CD14-positive monocyte (primary cell): ENCODE results near the gene PIEZO1. TPM values are rescaled to one million over a fixed set of nuclear protein-coding genes. Genes with fewer than 3 reads are reported as not detected.

Experiments
- DNase-seq, 3 donors: peaks; one replicate each; pipeline ENCODE4 v3.0.0-alpha.2; 2011 to 2022
- H2AFZ ChIP-seq: 2 replicates; pipeline ENCODE4 v1.6.0; 2012; ENCODE audit warnings: mild to moderate bottlenecking, low read depth, low read length, inconsistent platforms; ENCODE audit not compliant: insufficient read depth, poor library complexity, severe bottlenecking
- H3K27ac ChIP-seq, 2 donors: 1 replicate in 1 of 2; 2 replicates in 1 of 2; pipeline ENCODE4 v1.5.1; 2012 to 2013; ENCODE audit warnings: low read length in 2 of 2, control low read depth in 1 of 2, inconsistent platforms in 1 of 2, low read depth in 1 of 2, mild to moderate bottlenecking in 1 of 2
- H3K27me3 ChIP-seq, 2 donors: one replicate each; pipeline versions ENCODE4 v1.6.0 to v1.6.1; 2011 to 2013; ENCODE audit warnings: low read length in 2 of 2; ENCODE audit not compliant: control insufficient read depth in 2 of 2, insufficient read depth in 2 of 2
- H3K36me3 ChIP-seq, 2 donors: replicated peaks in 1 of 2; 1 replicate in 1 of 2; 2 replicates in 1 of 2; pipeline versions ENCODE4 v1.5.1 to v1.6.1; 2012 to 2013; ENCODE audit warnings: low read length in 2 of 2, control low read depth in 1 of 2, inconsistent platforms in 1 of 2, mild to moderate bottlenecking in 1 of 2; ENCODE audit not compliant: insufficient read depth in 2 of 2, control insufficient read depth in 1 of 2
- H3K4me1 ChIP-seq, 2 donors: 1 replicate in 1 of 2; 2 replicates in 1 of 2; pipeline versions ENCODE4 v1.5.1 to v1.6.1; 2012 to 2013; ENCODE audit warnings: low read length in 2 of 2, control low read depth in 1 of 2, inconsistent platforms in 1 of 2, mild to moderate bottlenecking in 1 of 2, moderate library complexity in 1 of 2; ENCODE audit not compliant: insufficient read depth in 2 of 2, control insufficient read depth in 1 of 2
- H3K4me2 ChIP-seq: replicated peaks from 2 replicates; pipeline ENCODE3; 2012; ENCODE audit warnings: low read length, moderate library complexity, mild to moderate bottlenecking; ENCODE audit not compliant: poor library complexity, severe bottlenecking; ENCODE audit errors: extremely low read depth
- H3K4me3 ChIP-seq, 3 experiments: fragments of 200-600 bp in 1 of 3; sonication (generic) in 1 of 3; replicated peaks in 1 of 3; 1 replicate in 2 of 3; 2 replicates in 1 of 3; pipeline ENCODE4 v1.5.1; 2011 to 2013; ENCODE audit warnings: low read length in 3 of 3, mild to moderate bottlenecking in 3 of 3, control low read depth in 2 of 3, low read depth in 2 of 3, inconsistent platforms in 1 of 3, moderate library complexity in 1 of 3
- H3K79me2 ChIP-seq: 2 replicates; pipeline ENCODE4 v1.6.0; 2012; ENCODE audit warnings: mild to moderate bottlenecking, control low read depth, inconsistent platforms, low read length, moderate library complexity; ENCODE audit not compliant: insufficient read depth
- H3K9ac ChIP-seq: 2 replicates; pipeline ENCODE4 v1.6.0; 2017; ENCODE audit warnings: low read length, mild to moderate bottlenecking; ENCODE audit not compliant: insufficient read depth, poor library complexity, severe bottlenecking
- H3K9me3 ChIP-seq, 2 donors: replicated peaks in 1 of 2; 1 replicate in 1 of 2; 2 replicates in 1 of 2; pipeline versions ENCODE4 v1.5.1 to v1.6.1; 2012 to 2013; ENCODE audit warnings: low read length in 2 of 2, control low read depth in 1 of 2; ENCODE audit not compliant: control insufficient read depth in 1 of 2, insufficient read depth in 1 of 2
- H4K20me1 ChIP-seq: 2 replicates; pipeline ENCODE4 v1.6.0; 2012; ENCODE audit warnings: mild to moderate bottlenecking, low read length, control low read depth, moderate library complexity; ENCODE audit not compliant: insufficient read depth
- H3K27ac Mint-ChIP-seq, 7 donors: one replicate each; pipeline ENCODE4 v1.8.0; 2020; ENCODE audit warnings: mild to moderate bottlenecking in 7 of 7, mixed read lengths in 7 of 7, moderate library complexity in 6 of 7, inconsistent platforms in 2 of 7
- H3K27me3 Mint-ChIP-seq, 3 donors: one replicate each; pipeline ENCODE4 v1.8.0; 2021 to 2022; ENCODE audit warnings: low read depth in 3 of 3, mild to moderate bottlenecking in 3 of 3, mixed read lengths in 3 of 3, moderate library complexity in 3 of 3, inconsistent platforms in 1 of 3
- H3K36me3 Mint-ChIP-seq, 2 donors: one replicate each; pipeline ENCODE4 v1.8.0; 2020; ENCODE audit warnings: mixed read lengths in 2 of 2, inconsistent platforms in 1 of 2, mild to moderate bottlenecking in 1 of 2
- H3K4me1 Mint-ChIP-seq: one replicate; pipeline ENCODE4 v1.8.0; 2020; ENCODE audit warnings: mild to moderate bottlenecking, mixed read lengths
- H3K4me3 Mint-ChIP-seq, 2 donors: one replicate each; pipeline ENCODE4 v1.8.0; 2020; ENCODE audit warnings: mild to moderate bottlenecking in 2 of 2, mixed read lengths in 2 of 2, moderate library complexity in 1 of 2
- H3K9me3 Mint-ChIP-seq, 7 donors: one replicate each; pipeline ENCODE4 v1.8.0; 2020 to 2022; ENCODE audit warnings: mixed read lengths in 7 of 7, mild to moderate bottlenecking in 6 of 7, moderate library complexity in 6 of 7, inconsistent platforms in 2 of 7
- WGBS: methylation state at CpG from one replicate; pipeline ENCODE4 v1.1.5; 2013; ENCODE audit warnings: missing lambda C conversion rate; ENCODE audit not compliant: insufficient coverage; 5-methylcytosine and 5-hydroxymethylcytosine counted together
- intact Hi-C, 2 donors: fragments of 100-400 bp; cut with micrococcal nuclease; formaldehyde crosslinking; loops; one replicate each; pipeline versions ENCODE4 v1.15.0 to v1.15.1; 2023
- polyA plus RNA-seq, 3 donors: library from polyadenylated mRNA; depleted of rRNA in 1 of 3; unstranded in 2 of 3; stranded (reverse) in 1 of 3; fragments of 300-500 nt in 2 of 3; fragments of >200 nt in 1 of 3; fragmentation: Illumina TruSeq in 2 of 3; gene quantifications; 1 replicate in 2 of 3; 2 replicates in 1 of 3; pipeline ENCODE4 v1.2.3, GENCODE V29; 2012 to 2021
- TF ChIP-seq, protein P1 (sequence below): fragments of 200-600 bp; IDR thresholded peaks from one replicate; pipeline ENCODE4 v1.8.0; 2022; ENCODE audit warnings: antibody characterized with exemption, mild to moderate bottlenecking

The PIEZO1 gene
- polyA plus RNA-seq, 3 donors = 10.2 to 405 (median 15.0) TPM

GRCh38 chr16:88692861-88693260 is 92.2 kb downstream of the PIEZO1 start:
- Histone ChIP-seq H3K9me3 (no peaks in the 10 kb centered on the region), H3K4me2 (no peak overlapping the region), H3K27ac (no peak overlapping the region), H3K4me1 (peaks cover 32 to 38% of the 10 kb centered on the region in 2 donors), H3K79me2 (peaks cover 5% of the 10 kb centered on the region), H3K9ac (no peak overlapping the region), H3K4me3 (no peak overlapping the region), H2AFZ (no peak overlapping the region), H3K36me3 (peaks cover 27 to 32% of the 10 kb centered on the region in 2 donors), H4K20me1 (peaks cover 31% of the 10 kb centered on the region), H3K27me3 (no peaks in the 10 kb centered on the region)
- TF ChIP-seq, protein P1, sequence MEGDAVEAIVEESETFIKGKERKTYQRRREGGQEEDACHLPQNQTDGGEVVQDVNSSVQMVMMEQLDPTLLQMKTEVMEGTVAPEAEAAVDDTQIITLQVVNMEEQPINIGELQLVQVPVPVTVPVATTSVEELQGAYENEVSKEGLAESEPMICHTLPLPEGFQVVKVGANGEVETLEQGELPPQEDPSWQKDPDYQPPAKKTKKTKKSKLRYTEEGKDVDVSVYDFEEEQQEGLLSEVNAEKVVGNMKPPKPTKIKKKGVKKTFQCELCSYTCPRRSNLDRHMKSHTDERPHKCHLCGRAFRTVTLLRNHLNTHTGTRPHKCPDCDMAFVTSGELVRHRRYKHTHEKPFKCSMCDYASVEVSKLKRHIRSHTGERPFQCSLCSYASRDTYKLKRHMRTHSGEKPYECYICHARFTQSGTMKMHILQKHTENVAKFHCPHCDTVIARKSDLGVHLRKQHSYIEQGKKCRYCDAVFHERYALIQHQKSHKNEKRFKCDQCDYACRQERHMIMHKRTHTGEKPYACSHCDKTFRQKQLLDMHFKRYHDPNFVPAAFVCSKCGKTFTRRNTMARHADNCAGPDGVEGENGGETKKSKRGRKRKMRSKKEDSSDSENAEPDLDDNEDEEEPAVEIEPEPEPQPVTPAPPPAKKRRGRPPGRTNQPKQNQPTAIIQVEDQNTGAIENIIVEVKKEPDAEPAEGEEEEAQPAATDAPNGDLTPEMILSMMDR = no peak
- no peaks in the 10 kb centered on the region for H3K9me3 Mint-ChIP-seq
- H3K36me3 Mint-ChIP-seq = peaks cover 31 to 34% of the 10 kb centered on the region in 2 donors
- DNase-seq = no peak
- no peak overlapping the region for H3K4me3 Mint-ChIP-seq
- peaks cover 7 to 14% (median 12%) of the 10 kb centered on the region in 3 donors for H3K27me3 Mint-ChIP-seq
- whole genome bisulfite sequencing = 100% methylated on average over 1 of the region's 10 CpGs
- H3K27ac Mint-ChIP-seq = peak overlapping the region in 2 of 7 donors; percentile 65 to 87
- H3K4me1 Mint-ChIP-seq = peaks cover 50% of the 10 kb centered on the region
- intact Hi-C loops = no loop called here

- H3K27ac ChIP-seq = peak overlapping the region; percentile 31 to 54
- no peaks in the 10 kb centered on the region for H3K9me3 ChIP-seq
- Mint-ChIP-seq H3K9me3 (no peaks in the 10 kb centered on the region), H3K36me3 (peaks cover 25 to 28% of the 10 kb centered on the region in 2 donors), H3K27me3 (peaks cover 9 to 17% (median 15%) of the 10 kb centered on the region in 3 donors), H3K27ac (peak overlapping the region in 6 of 7 donors; percentile 31 to 87 (median 74)), H3K4me3 (peak overlapping the region; percentile 41 to 63), H3K4me1 (peaks cover 48% of the 10 kb centered on the region)
- no peaks in the 10 kb centered on the region for H3K27me3 ChIP-seq
- peak overlapping the region; percentile 15 for H3K9ac ChIP-seq
- peaks cover 36 to 42% of the 10 kb centered on the region in 2 donors for H3K4me1 ChIP-seq
- H3K79me2 ChIP-seq = no peaks in the 10 kb centered on the region
- intact Hi-C loops = no loop called here
- TF ChIP-seq, protein P1 = no peak
- H4K20me1 ChIP-seq = peaks cover 23% of the 10 kb centered on the region
- H3K36me3 ChIP-seq = peaks cover 19 to 23% of the 10 kb centered on the region in 2 donors
- peak overlapping the region; percentile 47 for H3K4me2 ChIP-seq
- DNase-seq = peak; percentile 68 to 90 (median 79)
- WGBS = 16% methylated on average over 26 of the region's 26 CpGs
- peak overlapping the region; percentile 29 for H2AFZ ChIP-seq
- peak overlapping the region in 1 of 3 experiments; percentile 19 for H3K4me3 ChIP-seq
These were observed 93.0 kb downstream of the PIEZO1 start for GRCh38 chr16:88691924-88692560.
